Ovary (tissue), 3 donors: Measurements from ENCODE around the gene SEMA6B.

Source experiments
- POLR2A ChIP-seq: fragments of 450-650 bp; IDR thresholded peaks from one replicate; pipeline ENCODE4 v1.6.1; 2017; ENCODE audit warnings: antibody characterized with exemption, mild to moderate bottlenecking, moderate library complexity
- TF ChIP-seq, protein P1 (sequence below), 3 donors: fragments of 450-650 bp in 2 of 3; fragments of 200-600 bp in 1 of 3; IDR thresholded peaks; one replicate each; pipeline versions ENCODE4 v1.5.1 to v1.8.0; 2016 to 2022; ENCODE audit warnings: antibody characterized with exemption in 3 of 3, mild to moderate bottlenecking in 1 of 3
- donor health status: DM: no; HTN: no; CAD: no.

- no peak for TF ChIP-seq POLR2A
- TF ChIP-seq, protein P1, sequence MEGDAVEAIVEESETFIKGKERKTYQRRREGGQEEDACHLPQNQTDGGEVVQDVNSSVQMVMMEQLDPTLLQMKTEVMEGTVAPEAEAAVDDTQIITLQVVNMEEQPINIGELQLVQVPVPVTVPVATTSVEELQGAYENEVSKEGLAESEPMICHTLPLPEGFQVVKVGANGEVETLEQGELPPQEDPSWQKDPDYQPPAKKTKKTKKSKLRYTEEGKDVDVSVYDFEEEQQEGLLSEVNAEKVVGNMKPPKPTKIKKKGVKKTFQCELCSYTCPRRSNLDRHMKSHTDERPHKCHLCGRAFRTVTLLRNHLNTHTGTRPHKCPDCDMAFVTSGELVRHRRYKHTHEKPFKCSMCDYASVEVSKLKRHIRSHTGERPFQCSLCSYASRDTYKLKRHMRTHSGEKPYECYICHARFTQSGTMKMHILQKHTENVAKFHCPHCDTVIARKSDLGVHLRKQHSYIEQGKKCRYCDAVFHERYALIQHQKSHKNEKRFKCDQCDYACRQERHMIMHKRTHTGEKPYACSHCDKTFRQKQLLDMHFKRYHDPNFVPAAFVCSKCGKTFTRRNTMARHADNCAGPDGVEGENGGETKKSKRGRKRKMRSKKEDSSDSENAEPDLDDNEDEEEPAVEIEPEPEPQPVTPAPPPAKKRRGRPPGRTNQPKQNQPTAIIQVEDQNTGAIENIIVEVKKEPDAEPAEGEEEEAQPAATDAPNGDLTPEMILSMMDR (IDR thresholded peaks at IDR 0.05) = no peak
Observed at GRCh38 chr19:4556597-4557127, 2.8 kb downstream of the SEMA6B start.
